ENCODE results near the gene PANX1. TPM values are rescaled to one million over a fixed set of nuclear protein-coding genes. Genes with fewer than 3 reads are reported as not detected.

The PANX1 gene
- total RNA-seq, 3 donors from 2014 or later (not counting 1 experiment from before 2014, with no cell fraction given) = 8.6 to 13.6 (median 13.4) TPM

DNA sequence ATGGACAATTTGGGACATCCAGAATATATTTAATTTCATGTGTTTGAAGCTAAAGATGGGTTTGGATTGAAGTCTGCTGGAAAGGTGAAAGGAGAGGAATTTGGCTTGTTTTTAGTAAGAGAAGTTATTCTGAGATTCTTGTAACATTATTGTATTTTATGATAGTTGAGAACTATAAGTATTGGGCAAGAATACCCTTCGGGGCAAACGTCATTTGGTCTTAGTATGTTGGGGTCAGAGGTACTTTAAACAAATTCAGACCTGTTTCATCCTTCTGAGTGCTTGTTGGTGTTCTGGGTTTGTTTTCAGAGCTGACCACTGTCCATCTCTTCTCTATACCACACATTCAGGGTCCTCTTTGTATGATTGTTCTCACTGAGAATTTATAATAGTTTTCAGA, 19.5 kb downstream of the PANX1 start:
- ATAC-seq = no peak
- Histone ChIP-seq H3K4me1 (ENCODE audit: control insufficient read depth, insufficient read depth, low read length) (peaks cover 30% of the 10 kb centered on the region), H3K9me3 (ENCODE audit: control insufficient read depth, insufficient read depth, low read length) (no peaks in the 10 kb centered on the region), H3K36me3 (ENCODE audit: control insufficient read depth, insufficient read depth, low read length) (no peaks in the 10 kb centered on the region), H3K27me3 (ENCODE audit: control insufficient read depth, insufficient read depth, low read length) (no peaks in the 10 kb centered on the region), H3K27ac (ENCODE audit: low read length) (no peak overlapping the region), H3K4me3 (ENCODE audit: low read length) (no peak overlapping the region)
- WGBS (ENCODE audit: insufficient coverage) = 94% methylated on average over 2 of the region's 2 CpGs
- H3K27me3 Mint-ChIP-seq (ENCODE audit: low read depth in 2 of 2) = peaks cover 0 to 3% of the 10 kb centered on the region in 2 donors
- TF ChIP-seq, protein P1, sequence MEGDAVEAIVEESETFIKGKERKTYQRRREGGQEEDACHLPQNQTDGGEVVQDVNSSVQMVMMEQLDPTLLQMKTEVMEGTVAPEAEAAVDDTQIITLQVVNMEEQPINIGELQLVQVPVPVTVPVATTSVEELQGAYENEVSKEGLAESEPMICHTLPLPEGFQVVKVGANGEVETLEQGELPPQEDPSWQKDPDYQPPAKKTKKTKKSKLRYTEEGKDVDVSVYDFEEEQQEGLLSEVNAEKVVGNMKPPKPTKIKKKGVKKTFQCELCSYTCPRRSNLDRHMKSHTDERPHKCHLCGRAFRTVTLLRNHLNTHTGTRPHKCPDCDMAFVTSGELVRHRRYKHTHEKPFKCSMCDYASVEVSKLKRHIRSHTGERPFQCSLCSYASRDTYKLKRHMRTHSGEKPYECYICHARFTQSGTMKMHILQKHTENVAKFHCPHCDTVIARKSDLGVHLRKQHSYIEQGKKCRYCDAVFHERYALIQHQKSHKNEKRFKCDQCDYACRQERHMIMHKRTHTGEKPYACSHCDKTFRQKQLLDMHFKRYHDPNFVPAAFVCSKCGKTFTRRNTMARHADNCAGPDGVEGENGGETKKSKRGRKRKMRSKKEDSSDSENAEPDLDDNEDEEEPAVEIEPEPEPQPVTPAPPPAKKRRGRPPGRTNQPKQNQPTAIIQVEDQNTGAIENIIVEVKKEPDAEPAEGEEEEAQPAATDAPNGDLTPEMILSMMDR (IDR thresholded peaks at IDR 0.05) = no peak
- peaks cover 98 to 100% of the 10 kb centered on the region in 2 donors for H3K4me1 Mint-ChIP-seq
- no peaks in the 10 kb centered on the region for H3K36me3 Mint-ChIP-seq
- H3K9me3 Mint-ChIP-seq = no peaks in the 10 kb centered on the region
- H3K27ac Mint-ChIP-seq = peak overlapping the region in 1 of 2 donors; percentile 73
- no peak for DNase-seq
- H3K4me3 Mint-ChIP-seq = peak overlapping the region; percentile 72
- intact Hi-C loops (cut with micrococcal nuclease) = no loop called here

DNA sequence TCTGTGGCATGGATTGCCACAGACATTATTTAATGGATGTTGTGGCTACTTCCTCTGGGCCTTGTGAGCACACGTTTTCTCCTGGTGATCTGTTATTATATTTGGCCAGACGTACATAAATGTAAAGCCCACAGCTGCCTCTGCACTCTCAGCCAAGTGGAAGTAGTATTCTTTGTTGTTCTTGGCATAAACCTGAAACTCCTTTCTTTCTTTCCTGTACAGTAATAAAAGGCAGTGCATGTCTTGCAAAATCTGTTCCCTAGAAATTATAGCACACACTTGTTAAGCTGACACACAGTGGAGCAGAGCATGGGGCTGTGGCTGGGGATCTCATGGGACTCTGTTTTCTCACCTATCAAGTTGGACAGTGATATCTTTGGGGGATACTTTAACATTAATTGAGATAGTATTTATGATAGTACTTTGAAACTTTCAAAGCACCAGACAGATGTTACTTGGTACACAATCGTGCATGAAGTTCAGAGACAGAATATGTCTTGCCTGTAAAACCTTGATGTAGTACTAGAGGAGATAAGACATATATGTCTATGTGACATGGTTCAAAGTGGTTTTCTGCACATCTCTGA, 20.9 kb downstream of the PANX1 start:
- TF ChIP-seq, protein P1 (IDR thresholded peaks at IDR 0.05) = no peak
- H3K36me3 Mint-ChIP-seq = no peaks in the 10 kb centered on the region
- 76% methylated on average over 3 of the region's 3 CpGs for WGBS (ENCODE audit: insufficient coverage)
- H3K4me3 Mint-ChIP-seq = peak overlapping the region; percentile 38
- Histone ChIP-seq H3K4me3 (ENCODE audit: low read length) (no peak overlapping the region), H3K27ac (ENCODE audit: low read length) (no peak overlapping the region), H3K36me3 (ENCODE audit: control insufficient read depth, insufficient read depth, low read length) (no peaks in the 10 kb centered on the region), H3K4me1 (ENCODE audit: control insufficient read depth, insufficient read depth, low read length) (peaks cover 22% of the 10 kb centered on the region), H3K9me3 (ENCODE audit: control insufficient read depth, insufficient read depth, low read length) (no peaks in the 10 kb centered on the region), H3K27me3 (ENCODE audit: control insufficient read depth, insufficient read depth, low read length) (no peaks in the 10 kb centered on the region)
- H3K27ac Mint-ChIP-seq = no peak overlapping the region
- ATAC-seq (no peak), DNase-seq (no peak)
- H3K4me1 Mint-ChIP-seq = peaks cover 93 to 99% of the 10 kb centered on the region in 2 donors
- intact Hi-C loops (cut with micrococcal nuclease) = no loop called here
- peaks cover 0 to 3% of the 10 kb centered on the region in 2 donors for H3K27me3 Mint-ChIP-seq (ENCODE audit: low read depth in 2 of 2)
- no peaks in the 10 kb centered on the region for H3K9me3 Mint-ChIP-seq

DNA sequence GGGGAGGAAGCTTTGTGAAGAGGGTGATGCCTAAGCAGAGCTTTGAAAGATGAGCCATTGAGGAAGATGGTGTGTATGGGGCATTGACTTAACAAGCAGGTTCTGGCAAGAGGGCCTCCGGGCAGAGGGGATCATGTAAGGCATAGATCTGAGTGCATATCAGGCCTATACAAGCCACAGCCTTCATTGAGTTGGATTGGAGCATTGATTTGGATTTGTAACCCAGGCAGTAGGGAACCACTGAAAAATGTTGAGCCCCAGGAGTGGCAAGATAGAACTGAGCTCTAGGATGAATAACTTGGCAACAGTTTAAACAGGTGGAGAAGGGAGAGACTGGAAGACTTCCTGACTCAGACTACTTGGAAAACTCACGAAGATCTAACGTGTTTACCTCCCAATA, 21.4 kb downstream of the PANX1 start:
- Histone ChIP-seq H3K4me1 (ENCODE audit: control insufficient read depth, insufficient read depth, low read length) (peaks cover 19% of the 10 kb centered on the region), H3K27ac (ENCODE audit: low read length) (no peak overlapping the region), H3K27me3 (ENCODE audit: control insufficient read depth, insufficient read depth, low read length) (no peaks in the 10 kb centered on the region), H3K4me3 (ENCODE audit: low read length) (no peak overlapping the region), H3K36me3 (ENCODE audit: control insufficient read depth, insufficient read depth, low read length) (no peaks in the 10 kb centered on the region), H3K9me3 (ENCODE audit: control insufficient read depth, insufficient read depth, low read length) (no peaks in the 10 kb centered on the region)
- TF ChIP-seq, protein P1 (IDR thresholded peaks at IDR 0.05) = no peak
- peaks cover 0 to 3% of the 10 kb centered on the region in 2 donors for H3K27me3 Mint-ChIP-seq (ENCODE audit: low read depth in 2 of 2)
- intact Hi-C loops (cut with micrococcal nuclease) = no loop called here
- H3K4me1 Mint-ChIP-seq = peaks cover 87 to 93% of the 10 kb centered on the region in 2 donors
- no peak for ATAC-seq
- H3K4me3 Mint-ChIP-seq = no peak overlapping the region
- H3K27ac Mint-ChIP-seq = no peak overlapping the region
- no peaks in the 10 kb centered on the region for H3K9me3 Mint-ChIP-seq
- no peak for DNase-seq
- H3K36me3 Mint-ChIP-seq = no peaks in the 10 kb centered on the region
- WGBS (ENCODE audit: insufficient coverage) = 98% methylated on average over 2 of the region's 3 CpGs
